Measurements from ENCODE around the gene SPRYD4.

SPRYD4 gene

GRCh38 chr12:56521209-56521589 lies 52.8 kb downstream of the SPRYD4 start:
- DNase-seq (ENCODE audit: low read depth, low spot score), result no peak

- DNase-seq (ENCODE audit: low read depth, low spot score), result peak; percentile 91
These were observed 53.4 kb downstream of the SPRYD4 start, which contains the start of gene RBMS2 for GRCh38 chr12:56521590-56522371. Gene RBMS2, plus strand, starts transcription at chr12:56521820. Its CDS starts 204 bp downstream, at chr12:56522024.

DNA sequence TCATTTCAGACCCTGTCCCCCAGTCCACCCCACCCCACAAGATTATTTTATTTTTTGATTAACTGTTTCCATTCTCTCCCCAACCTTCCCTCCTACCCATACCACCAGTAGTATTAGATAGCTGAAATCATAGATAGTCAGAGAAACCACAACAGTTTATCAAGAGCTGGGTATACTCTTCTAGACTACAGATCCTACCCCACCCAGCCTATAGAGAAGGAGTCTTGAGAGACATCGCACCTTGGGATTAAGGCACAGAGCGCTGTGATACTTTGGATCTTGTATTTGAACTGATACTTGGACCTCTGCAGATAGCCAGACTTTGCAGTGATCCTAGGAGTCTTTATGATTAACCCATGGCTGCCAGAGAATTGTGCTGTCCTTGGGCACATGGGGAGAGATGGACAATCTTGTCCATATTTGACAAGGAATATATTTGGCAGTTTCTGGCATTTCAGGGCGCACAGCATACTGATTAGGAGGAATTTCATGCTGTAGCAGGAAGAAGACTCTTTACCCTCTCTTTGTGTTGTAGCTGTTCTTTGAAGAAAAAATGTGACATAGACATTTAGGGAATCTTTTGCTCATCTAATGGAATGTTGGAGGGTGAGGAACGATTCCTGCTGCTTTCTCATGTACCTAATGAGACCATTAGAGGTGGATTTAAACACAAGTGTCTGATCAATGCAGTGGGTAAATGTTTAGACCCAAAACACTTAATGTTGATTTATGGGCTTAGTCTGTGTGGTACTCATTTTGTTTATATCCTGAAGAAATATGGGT lies 54.2 kb downstream of the SPRYD4 start:
- peak; percentile 16 for DNase-seq (ENCODE audit: low read depth, low spot score)

GRCh38 chr12:56528846-56529245 lies 60.5 kb downstream of the SPRYD4 start:
- DNase-seq (ENCODE audit: low read depth, low spot score), result no peak
